ENCODE data around the gene DCAF6. TPM values are rescaled to one million over a fixed set of nuclear protein-coding genes. Genes with fewer than 3 reads are reported as not detected.

Gene DCAF6
- total RNA-seq, 4 donors from 2014 or later, result 31.9 to 57.7 (median 50.4) TPM

DNA sequence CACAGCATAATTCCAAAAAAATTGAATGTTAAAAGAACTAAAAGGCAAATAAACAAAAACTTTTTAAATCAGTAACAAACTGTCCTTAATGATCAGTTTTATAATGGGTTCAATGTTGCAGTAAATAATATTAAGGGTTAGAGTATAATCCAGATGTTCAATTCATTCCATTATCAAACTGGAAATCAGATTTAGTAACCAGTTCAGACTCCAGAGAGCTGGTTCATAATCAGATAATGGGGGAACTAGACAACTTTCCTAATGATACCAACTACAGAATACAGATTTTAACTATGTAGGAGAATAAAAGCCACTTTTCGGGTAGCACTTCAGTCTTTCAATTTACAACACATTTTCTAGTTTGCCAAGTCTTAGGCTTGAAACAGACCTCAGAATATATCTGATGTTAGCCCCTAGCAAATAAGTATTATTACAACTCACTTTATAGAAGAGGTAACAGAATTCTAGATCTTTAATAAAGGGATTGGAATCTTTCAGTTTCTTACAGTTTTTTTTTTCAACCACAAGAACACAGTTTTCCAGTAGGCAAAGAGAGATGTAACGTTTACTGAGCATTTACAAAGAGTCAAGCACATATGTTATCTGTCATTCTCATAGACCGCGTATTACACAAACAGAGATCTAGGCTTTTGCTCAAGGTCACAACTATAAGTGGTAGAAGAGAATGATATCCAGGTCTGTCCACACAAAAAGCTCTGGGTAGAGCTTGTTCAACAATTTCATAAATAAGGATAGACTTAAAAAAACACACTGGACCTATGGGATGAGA is 1.9 kb upstream of the DCAF6 start:
- TF ChIP-seq, protein P1, sequence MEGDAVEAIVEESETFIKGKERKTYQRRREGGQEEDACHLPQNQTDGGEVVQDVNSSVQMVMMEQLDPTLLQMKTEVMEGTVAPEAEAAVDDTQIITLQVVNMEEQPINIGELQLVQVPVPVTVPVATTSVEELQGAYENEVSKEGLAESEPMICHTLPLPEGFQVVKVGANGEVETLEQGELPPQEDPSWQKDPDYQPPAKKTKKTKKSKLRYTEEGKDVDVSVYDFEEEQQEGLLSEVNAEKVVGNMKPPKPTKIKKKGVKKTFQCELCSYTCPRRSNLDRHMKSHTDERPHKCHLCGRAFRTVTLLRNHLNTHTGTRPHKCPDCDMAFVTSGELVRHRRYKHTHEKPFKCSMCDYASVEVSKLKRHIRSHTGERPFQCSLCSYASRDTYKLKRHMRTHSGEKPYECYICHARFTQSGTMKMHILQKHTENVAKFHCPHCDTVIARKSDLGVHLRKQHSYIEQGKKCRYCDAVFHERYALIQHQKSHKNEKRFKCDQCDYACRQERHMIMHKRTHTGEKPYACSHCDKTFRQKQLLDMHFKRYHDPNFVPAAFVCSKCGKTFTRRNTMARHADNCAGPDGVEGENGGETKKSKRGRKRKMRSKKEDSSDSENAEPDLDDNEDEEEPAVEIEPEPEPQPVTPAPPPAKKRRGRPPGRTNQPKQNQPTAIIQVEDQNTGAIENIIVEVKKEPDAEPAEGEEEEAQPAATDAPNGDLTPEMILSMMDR (IDR thresholded peaks at IDR 0.05), result no peak
- no peak for TF ChIP-seq POLR2A (IDR thresholded peaks at IDR 0.05)
- H3K4me3 ChIP-seq (ENCODE audit: low read depth, poor library complexity, severe bottlenecking), result peak overlapping the region; percentile 55
- intact Hi-C loops (cut with DNase I; ENCODE audit: low total_unique reads), result no loop called here
- DNase-seq (ENCODE audit: low spot score in 2 of 2), result no peak
- WGBS, 2 donors, result 13 to 21% methylated on average over 4 of the region's 4 CpGs

DNA sequence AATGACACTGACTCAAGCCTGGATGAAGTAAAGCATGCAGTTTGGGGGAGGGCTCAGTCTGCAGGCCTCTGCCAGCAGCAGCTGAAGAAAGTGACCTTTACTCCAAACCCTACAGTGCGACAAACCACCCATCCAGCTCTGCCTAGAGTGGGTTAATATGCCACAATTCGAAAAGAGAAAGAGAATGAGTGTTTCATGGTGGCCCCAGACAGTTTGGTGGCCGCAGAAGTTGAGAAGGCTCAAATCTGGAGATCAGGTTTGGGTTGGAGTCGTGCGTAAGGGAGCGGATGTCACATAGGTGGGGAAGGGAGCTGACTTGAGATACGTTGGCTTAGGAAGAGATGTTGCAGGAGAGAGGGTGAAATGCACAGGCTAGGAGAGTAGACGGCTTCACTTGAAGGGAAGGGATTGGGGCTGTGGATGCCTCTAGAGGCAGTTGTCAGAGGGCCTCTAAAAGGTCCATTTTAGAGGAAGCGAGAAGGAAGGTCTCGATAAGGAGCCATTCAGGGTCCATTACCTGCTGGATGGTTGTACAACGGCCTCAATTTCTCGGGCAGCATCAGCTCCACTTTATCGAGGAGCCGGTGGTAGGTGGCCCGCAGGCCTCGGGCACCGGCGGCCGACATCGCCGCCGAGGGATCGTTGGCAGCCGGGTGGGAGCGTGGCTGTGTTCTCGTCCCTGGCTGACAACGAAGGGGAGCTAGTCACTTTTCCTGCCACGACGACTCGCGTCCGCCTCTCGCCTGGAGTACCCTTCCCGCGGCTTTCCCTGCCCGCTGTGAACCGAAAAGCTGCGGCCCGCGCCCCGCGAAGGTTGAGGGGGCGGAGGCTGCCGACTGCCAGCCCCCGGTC is 1.0 kb upstream of the DCAF6 start:
- TF ChIP-seq POLR2A (IDR thresholded peaks at IDR 0.05), result no peak
- TF ChIP-seq, protein P1 (IDR thresholded peaks at IDR 0.05), result no peak
- WGBS, 2 donors, result 0% methylated on average over 23 to 25 of the region's 45 CpGs
- intact Hi-C loops (cut with DNase I; ENCODE audit: low total_unique reads), result no loop called here
- peak in 1 of 2 donors; percentile 85 for DNase-seq (ENCODE audit: low spot score in 2 of 2)
- H3K4me3 ChIP-seq (ENCODE audit: low read depth, poor library complexity, severe bottlenecking), result peak overlapping the region; percentile 55

DNA sequence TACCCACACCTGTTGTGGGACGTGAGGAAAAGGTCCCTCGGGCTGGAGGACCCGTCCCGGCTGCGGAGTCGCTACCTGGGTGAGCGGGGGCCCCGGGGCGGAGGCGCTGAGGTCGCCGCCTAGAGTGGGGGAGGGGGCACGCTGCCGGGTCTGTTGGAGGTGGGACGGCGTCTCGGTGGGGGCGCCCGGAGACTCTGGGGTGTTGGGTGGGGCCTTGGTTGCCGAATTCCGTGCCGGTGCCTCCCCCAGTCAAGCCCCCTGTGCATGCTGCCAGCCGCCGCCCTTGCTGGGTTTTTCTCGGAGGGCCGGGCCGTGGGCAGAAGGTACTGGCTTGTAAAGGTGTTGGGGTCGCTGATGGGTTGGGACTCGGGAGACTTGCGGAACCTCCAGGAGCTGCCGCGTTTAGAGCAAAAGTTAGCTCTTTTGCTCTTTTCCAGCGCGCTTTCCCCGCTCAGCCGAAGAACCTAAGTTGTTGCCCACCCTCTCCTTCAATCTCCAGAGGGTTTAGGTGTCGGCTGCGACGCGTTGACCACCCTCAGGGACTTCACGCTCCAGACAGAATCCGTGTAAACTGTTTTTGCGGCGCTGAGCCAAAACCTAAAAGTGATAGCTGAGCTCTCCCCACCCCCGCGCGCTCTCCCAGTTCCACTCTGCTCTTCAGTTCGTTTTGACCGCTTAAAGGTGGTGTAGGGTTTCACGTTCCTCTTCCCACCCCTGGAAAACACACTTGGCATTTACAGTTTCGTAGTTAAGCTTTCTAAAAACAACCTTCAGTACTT is 636 bp downstream of the DCAF6 start, which contains the start of gene MPC2:
MPC2 (minus strand) TSS at position 143 of the 779 bp plus-strand sequence. CDS start 1,231 bp downstream, outside the sequence.
- peak; percentile 71 to 95 for DNase-seq (ENCODE audit: low spot score in 2 of 2)
- no peak for TF ChIP-seq POLR2A (IDR thresholded peaks at IDR 0.05)
- TF ChIP-seq, protein P1 (IDR thresholded peaks at IDR 0.05), result no peak
- peak within 1 kb of the TSS; percentile 87 for H3K4me3 ChIP-seq (ENCODE audit: low read depth, poor library complexity, severe bottlenecking)
- 0% methylated on average over 38 to 47 of the region's 51 CpGs for WGBS, 2 donors
- intact Hi-C loops (cut with DNase I; ENCODE audit: low total_unique reads), result no loop called here

DNA sequence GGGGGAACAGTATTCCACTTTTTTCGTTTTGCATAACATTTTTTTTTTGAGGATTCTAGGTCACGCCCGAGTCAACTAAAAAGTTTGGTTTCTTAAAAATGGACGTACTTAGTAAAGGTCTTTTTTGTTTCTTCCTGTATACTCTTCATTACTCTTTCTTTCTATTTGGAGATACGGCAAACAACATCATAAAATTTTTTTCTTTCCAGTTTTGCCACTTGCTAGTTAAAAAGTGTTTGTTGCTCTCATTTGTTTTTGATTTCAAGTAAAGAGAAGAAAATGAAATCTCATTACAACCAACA is 1.2 kb downstream of the DCAF6 start:
- H3K4me3 ChIP-seq (ENCODE audit: low read depth, poor library complexity, severe bottlenecking), result peak overlapping the region; percentile 87
- TF ChIP-seq POLR2A (IDR thresholded peaks at IDR 0.05), result no peak
- TF ChIP-seq, protein P1 (IDR thresholded peaks at IDR 0.05), result no peak
- WGBS, 2 donors, result 1% methylated on average over 5 of the region's 5 CpGs
- intact Hi-C loops (cut with DNase I; ENCODE audit: low total_unique reads), result no loop called here
- DNase-seq (ENCODE audit: low spot score in 2 of 2), result no peak

DNA sequence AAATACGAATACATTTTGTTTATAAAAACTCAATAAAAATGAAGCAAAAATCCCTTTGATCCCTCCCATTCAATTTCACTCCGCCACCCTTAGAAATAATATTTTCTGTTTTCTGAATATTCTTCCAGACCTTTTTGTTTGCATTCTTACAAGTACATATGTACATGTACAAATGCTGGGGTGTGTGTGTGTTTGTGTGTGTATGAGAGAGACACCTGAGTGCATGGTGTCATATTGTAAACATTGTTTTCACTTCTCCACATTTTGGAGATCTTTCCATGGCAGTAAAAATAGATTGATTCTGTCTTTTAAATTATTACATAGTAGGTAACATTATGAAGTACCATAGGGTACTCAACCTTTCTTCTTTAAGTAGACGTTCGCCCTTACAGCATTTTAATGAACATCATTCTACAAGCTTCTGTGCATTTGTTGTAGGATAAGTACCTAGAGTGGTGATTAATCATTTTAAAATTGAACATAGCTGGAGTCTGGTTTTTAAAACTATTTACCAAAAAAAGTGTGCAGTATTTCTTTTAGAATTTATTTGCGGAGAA is 1.7 kb downstream of the DCAF6 start:
- no peak for TF ChIP-seq POLR2A (IDR thresholded peaks at IDR 0.05)
- TF ChIP-seq, protein P1 (IDR thresholded peaks at IDR 0.05), result no peak

More for the DNA sequence above, 1.7 kb downstream of the DCAF6 start:
- no peak overlapping the region for H3K4me3 ChIP-seq (ENCODE audit: low read depth, poor library complexity, severe bottlenecking)
- WGBS, 2 donors, result 37 to 40% methylated on average over 5 of the region's 5 CpGs
- no peak for DNase-seq (ENCODE audit: low spot score in 2 of 2)
- intact Hi-C loops (cut with DNase I; ENCODE audit: low total_unique reads), result no loop called here

Data from lower leg skin (tissue), 4 donors.